HG03439 (cell line): ENCODE results near the gene TMIGD1.

Source experiments
- ATAC-seq: cut with Tn5 transposase; IDR thresholded peaks from one replicate; pipeline ENCODE4 v1.9.1; 2021; ENCODE audit warnings: mild to moderate bottlenecking, moderate library complexity; ENCODE audit not compliant: unreplicated experiment

Gene TMIGD1

DNA sequence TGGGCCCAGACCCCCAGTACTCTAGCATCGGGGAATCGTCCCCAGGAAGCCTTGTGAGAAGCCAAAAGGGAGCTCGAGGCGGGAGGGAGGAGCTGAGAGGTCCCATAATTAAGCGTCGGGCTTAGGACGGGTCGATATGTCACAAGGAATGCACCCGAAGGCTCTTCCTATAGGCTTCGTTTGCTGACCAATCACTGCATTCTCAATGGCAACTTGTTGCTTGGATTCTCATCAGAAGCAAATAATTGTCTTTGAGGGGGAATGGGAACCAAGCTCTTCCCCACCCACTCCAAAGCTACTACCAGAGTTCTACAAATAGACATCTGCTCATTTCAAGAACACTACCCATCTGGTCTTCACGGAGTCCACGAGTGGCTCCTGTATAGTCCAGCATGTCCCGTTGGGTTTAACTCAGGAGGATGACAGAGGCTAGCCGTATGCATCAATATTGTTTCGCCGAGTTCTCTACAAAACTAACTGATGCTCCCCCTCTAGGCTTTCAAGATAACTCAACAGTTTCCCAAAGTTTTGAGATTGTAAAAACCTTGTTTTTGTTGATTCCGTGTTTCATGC is 41.5 kb downstream of the TMIGD1 start:
- ATAC-seq = no peak

GRCh38 chr17:30291543-30292285 is 42.1 kb downstream of the TMIGD1 start, which contains the start of gene BLMH:
Gene BLMH (minus strand): TSS chr17:30291944. CDS start chr17:30291819, 125 bp downstream.
- ATAC-seq = peak; percentile 74

- peak; percentile 48 for ATAC-seq
These were observed 42.9 kb downstream of the TMIGD1 start for GRCh38 chr17:30290696-30291542.

DNA sequence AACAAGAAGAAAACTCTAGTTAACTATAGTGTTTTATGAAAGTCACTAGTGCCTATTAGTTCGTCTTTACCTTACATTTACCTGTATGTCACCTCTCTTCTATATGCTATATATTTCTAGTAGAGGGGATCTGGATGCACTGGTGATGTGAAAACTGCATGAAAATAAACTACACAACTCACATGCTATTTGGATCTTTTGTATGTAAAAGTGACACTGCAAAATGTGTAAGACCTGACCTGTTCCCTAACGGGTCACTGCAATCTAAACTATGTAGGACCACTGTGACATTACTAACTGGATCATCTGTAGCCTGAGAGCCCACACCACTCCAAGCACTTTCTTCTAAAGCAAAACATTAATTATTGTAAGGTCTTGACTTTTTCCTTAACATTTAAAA is 43.8 kb downstream of the TMIGD1 start:
- ATAC-seq = no peak

DNA sequence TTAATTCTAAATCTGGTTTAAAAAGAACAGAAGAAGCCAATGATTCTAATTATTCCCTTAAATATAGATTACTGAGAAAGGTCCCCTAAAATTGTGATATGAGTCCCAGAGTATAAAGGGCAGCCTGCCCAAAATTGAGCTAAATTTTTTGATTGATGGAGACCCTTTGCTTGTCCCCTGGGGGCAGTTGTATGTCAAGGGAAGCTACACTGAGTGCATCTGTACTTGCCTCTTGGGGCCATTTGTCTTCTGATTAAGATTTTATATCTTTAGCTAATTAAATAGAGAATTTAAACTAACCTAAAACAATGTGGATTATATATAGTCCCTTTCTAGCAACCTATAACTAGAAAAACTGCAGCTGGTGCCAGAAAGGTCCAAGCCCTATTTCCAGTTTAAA is 54.7 kb downstream of the TMIGD1 start:
- ATAC-seq = no peak

GRCh38 chr17:30278032-30278431 is 55.8 kb downstream of the TMIGD1 start:
- no peak for ATAC-seq

GRCh38 chr17:30275911-30276310 is 57.9 kb downstream of the TMIGD1 start:
- no peak for ATAC-seq

DNA sequence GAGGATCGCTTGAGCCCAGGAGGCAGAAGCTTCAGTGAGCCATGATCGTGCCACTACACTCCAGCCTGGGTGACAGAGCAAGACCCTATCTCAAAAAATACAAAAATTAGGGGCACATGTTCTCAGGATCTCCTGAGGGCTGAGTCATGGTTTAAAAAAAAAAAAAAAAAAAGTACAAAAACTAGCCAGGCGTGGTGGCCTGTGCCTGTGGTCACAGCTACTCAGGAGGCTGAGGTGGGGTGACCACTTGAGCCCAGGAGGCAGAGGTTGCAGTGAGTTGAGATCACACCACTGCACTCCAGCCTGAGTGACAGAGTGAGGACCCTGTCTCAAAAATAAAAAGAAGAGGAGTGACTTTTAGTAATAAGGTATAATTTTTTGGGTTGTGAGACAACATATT is 59.0 kb downstream of the TMIGD1 start:
- no peak for ATAC-seq

- ATAC-seq = no peak
These were observed 60.5 kb downstream of the TMIGD1 start for GRCh38 chr17:30273373-30273772.

DNA sequence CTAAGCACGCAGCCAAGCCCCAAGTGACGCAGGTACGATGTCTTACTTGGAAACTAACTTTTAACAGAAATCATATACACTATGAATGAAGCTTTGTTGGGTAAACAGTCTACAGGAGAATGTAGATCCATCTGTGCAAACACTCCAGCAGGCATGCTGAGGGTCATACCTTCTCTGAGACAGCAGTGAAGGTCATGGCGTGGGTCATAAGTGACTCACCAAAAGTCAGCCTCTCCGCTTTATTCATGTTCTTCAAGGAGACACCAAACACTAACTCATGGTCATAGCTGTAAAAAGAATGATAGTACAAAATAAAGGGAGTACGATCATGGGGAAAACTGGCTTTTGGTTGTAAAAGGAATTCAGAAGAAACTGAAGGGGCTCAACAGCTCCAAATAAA is 62.8 kb downstream of the TMIGD1 start:
- ATAC-seq = no peak

DNA sequence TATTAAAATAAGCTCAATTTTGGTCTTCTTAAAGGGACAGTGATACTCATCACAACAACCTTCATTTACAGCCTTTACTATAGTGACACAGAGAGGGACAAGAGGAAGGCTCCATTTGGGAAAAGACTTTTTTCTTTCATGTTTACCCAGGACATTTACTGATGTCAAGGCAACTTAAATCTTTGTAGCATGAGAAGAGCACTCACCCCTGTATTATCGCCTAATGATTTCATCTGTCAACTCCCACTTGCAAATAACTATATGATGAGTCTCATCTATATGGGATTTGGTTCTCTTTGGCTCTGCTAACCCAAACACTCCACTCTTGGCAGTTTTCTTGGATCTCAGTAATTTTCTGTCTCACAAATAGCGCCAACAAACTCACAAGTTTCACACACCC is 66.2 kb downstream of the TMIGD1 start:
- ATAC-seq = no peak
